Suppressor macrophage treated with lipopolysaccharide for 4 hours (primary cell): ENCODE results near the gene ZNF784.

Experiments
- DNase-seq: peaks from one replicate; pipeline ENCODE4 v3.0.0-alpha.2; 2020

ZNF784 gene

DNA sequence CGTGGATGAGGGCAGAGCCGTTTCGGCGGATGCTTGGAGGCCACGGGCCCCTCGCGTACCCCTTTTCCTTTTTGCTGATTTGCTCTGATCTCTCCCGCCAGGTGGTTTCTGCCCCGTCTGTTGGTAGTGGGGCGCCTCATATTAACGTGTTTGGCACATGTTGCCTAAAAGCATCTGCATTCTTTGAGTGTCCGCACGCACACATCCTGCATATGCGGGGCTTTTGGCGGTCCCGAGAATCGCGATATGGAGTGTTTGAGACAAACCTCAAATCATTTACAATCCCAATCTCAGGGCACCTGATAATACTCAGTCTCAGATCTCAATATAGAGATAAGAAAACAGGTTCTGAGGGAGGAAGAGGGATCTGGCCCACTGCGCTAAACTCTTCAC is 31.3 kb upstream of the ZNF784 start:
- DNase-seq = no peak

DNA sequence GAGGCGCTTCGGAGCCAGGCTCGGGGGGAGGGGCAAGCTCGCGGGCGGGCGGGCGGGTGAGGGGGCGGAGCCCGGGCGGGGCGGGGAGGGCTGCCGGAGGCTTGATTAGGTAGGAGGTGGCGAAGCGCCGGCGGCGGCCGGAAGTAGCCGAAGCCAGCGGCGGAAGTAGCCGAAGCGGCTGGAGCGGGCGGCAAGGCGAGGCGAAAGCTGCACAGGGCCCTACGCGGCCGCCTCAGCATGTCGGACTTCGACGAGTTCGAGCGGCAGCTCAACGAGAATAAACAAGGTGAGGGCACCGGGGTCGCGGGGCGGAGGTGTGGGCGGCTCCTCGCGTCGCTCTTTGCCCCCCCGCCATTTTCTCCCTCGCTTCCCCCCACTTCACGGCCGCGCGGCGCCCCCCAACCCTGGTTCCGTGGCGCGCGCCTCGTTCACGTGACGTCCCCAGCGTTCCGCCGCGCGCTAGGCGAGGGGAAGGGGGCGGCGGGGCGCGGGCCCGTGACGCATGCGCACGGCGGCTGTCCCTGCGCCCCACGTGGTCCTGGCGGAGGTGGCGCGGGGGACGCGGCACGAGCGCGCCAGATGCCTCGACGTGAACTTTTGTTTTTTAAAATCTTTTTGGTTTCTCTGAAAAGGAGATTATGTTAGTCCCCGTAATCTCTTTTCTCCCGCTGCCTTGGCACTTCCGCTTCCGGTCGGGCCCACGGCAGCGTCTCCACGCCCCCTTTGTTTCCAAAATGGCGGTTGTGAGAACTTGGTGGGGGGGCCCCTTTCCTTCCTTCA is 30.7 kb upstream of the ZNF784 start, which contains the start of gene U2AF2:
TSS of gene U2AF2 (plus strand) at position 168 of the 780 bp plus-strand sequence. CDS start at position 238, 70 bp downstream.
- DNase-seq = peak; percentile 98

DNA sequence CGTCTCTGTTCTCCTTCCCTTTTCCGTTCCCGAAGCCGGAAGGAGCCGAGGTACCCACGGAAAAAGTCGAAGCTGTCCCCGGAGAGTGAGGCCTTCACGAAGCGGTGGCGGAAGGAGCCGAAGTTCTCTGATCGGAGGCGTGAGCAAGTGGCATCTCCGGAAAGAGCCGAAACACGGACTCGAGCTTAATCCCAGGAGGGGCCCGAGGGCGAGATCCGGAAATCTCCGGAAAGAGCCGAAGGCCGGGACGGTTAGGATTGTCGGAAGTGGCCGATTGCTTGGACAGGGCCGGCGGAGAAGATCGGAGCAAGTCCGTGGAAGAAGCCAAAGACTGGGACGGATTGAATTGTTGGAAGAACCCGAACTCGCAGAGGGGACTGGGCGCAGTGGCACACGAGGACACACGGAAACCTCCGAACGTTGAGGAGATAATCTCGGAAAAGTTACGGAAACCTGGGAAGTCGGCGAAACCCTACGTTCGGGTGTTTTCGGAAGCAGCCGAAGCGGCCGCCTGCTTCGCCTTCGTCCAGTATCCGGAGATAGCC is 30.0 kb upstream of the ZNF784 start:
- peak; percentile 100 for DNase-seq

DNA sequence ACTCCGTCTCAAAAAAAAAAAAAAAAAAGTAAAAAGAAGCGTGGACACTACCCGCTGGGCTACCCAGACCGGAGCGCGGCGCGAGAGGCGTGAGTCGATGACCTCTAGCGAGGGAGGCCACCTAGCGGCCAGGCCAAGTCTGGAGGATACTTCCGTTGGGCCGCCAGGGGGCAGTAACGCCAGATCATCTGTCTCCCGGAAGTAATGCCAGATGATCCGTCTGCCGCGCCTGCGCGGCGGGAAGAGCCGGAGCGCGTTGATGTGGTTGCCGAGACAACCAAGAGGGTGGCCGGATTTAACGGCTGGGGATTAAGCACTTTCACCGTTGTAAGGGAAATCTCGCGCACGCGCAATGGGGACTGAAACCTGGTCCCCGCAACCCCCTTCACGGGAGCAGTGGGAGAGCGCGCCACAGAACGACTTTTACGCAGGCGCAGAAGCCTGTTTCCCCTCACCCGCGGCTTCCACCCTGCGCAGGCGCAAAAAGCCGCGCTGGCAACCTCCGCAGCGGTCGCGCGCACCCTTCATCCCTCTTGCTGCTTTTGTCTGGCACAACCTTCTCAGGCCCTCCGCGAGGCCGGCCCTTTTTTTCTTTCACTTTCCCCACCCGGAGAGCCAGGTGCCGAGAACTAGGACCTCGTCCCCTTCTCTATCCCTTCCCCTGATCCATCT is 29.4 kb upstream of the ZNF784 start:
- peak; percentile 98 for DNase-seq

DNA sequence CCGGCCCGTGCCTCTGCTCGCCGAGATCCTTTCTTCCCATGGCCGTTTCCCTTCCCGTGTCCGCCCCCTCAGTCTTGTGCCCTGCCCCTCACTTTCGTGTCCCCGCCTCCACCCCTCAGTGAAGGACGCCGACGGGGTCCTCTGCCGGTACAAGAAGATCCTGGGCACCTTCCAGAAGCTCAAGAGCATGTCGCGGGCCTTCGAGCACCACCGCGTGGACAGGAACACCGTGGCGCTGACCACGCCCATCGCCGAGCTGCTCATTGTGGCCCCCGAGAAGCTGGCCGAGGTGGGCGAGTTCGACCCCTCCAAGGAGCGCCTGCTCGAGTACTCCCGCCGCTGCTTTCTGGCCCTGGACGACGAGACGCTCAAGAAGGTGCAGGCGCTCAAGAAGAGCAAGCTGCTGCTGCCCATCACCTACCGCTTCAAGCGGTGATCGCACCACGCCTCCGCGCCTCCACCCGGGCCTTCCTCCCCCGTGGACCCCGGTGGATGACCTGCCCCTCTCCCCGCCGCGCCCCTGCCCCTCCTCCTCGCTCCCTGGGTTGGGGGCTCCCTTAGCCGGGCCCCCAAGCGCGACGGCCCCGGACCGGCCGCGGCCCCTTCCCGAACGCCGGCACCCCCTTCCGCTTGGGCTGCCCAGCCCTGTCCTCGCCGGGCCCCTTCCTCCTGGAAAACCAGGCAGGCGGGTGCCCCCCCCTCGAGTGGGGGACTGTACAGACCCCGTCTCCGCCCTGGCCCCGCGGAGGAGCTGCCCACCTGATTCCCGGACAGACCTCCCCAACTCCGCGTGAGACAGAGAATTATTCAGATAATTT is 28.2 kb upstream of the ZNF784 start:
- no peak for DNase-seq

DNA sequence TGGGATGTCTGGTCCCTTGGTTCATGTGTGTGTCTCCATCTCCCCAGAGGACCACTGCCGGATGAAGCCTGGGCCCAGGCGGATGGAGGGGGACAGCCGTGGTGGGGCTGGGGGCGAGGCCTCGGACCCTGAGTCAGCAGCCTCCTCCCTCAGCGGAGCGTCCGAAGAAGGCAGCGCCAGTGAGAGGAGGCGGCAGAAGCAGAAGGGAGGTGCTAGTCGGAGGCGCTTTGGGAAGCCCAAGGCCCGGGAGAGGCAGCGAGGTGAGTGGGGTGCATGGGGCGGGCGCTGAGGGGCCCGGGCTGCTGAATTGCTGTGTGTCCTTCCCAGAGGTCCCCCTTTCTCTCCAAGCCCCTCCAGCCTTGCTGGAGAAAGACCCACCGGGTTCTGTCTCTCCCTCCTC is 26.9 kb upstream of the ZNF784 start:
- no peak for DNase-seq

DNA sequence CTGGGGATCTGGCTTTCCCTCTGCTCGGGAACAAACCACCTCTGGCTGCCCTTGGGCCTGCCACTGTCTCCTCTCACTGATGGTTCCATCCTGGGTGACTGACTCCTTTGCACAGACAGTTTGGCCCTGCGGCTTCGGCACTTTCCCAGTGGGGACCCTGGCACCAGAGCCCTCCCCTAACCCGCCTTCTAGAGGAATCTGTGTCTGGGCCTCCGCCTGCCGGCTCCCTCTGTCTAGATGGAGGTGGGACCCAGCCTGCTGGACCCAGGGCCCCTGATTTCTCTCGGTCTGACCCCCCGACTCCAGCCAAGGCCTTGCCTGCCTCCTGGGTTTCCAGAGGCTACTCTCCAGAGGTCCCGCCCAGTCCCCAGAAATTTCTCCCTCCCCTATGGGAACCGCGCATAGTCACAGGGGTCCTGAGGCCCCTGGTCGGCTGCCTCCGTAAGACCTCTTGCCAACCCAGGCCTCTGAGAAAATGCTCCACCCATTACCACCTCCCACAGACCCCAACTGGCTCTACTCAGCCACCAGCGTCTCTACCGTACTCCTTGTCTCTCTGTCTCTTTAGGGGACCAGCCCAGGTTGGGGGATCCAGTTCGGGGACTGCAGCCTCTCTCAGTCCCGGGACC is 26.4 kb upstream of the ZNF784 start:
- no peak for DNase-seq

DNA sequence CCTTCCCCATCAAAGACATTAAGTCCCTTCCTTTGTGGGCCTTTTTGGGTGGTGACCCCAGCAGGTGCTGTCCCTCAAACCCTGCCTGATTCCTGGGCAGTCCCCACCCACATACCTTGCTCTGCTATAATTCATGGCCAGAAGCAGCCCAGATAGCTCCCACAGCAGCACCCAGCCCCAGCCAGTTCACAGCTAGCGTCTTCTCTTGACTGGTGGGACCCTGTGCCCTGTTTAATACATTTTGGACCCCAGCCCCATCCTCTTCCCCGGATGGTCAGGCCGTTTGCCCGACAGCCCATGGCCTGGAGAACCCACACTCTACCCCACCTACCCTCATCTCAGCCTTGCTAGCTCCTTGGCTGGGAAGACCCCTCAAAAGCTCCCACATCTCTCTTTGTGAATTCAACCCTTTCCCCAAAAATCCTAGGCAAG is 25.8 kb upstream of the ZNF784 start:
- DNase-seq = no peak

DNA sequence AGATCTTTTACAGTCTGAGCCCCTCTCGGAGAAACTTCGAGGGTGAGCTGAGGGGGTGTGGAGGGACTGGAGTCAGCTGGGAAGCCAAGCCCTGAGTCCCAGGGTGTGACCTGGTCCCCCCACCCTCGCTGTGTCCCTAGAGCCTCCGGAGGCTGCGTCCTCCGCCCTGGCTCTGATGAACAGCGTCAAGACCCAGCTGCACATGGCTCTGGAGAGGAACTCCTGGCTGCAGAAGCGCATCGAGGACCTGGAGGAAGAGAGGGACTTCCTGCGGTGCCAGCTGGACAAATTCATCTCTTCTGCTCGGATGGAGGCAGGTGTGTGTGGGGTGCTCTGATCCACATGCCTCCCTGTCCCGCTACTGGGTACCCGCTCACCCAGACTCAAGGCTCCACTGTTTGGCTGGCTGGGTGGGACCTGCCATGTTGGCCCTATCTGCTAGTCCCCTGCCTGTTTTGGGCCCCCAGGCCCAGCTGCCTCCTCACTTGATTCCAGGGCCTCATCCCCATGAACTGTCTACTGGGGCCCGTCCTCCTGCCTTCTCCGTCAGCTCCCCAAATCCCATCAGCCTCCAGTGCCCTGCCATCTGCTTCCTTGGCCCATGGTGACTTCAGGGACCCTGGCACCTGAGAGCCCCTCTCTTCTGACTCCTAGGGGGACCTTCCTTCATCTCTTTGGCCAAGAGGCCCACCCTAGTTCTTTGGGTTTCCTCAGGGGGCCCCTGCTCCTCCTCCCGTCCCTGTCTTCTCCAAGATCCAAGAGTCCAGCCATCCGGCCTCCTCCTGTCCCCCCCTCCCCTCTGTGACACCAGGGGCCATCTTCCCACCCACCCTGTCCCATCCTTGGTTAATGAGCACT is 25.1 kb upstream of the ZNF784 start:
- DNase-seq = no peak

DNA sequence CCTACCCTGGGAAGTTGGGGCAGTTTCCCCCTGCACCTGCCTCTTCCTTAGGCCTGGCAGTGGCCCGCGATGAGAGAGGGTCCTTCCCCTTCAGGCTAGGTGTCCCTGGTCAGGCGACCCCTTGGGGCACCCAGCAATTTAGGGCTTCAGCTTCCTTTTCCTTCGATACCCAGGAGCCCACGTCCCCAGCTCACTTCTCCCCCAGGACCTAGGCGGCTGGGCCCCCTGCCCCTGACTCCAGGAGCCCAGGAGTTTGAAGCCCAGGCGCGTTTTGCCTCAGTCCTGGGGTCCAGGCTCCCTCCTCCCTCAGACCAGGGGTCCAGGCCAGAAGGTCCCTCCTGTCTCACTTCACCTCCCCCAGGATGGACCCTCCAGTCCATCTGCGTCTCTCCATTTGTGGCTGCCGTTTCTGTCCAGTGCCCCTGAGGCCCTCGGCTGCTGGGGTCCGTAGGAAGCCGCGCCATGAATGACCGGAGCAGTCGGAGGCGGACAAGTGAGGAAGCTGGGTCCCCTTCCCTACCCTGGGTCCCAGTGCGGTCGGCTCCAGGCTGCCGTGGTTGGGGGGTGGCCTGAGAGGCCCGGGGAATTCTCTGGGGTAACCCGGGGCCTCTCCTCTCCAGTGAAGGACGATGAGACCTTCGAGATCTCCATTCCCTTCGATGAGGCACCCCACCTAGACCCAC is 24.4 kb upstream of the ZNF784 start:
- no peak for DNase-seq

DNA sequence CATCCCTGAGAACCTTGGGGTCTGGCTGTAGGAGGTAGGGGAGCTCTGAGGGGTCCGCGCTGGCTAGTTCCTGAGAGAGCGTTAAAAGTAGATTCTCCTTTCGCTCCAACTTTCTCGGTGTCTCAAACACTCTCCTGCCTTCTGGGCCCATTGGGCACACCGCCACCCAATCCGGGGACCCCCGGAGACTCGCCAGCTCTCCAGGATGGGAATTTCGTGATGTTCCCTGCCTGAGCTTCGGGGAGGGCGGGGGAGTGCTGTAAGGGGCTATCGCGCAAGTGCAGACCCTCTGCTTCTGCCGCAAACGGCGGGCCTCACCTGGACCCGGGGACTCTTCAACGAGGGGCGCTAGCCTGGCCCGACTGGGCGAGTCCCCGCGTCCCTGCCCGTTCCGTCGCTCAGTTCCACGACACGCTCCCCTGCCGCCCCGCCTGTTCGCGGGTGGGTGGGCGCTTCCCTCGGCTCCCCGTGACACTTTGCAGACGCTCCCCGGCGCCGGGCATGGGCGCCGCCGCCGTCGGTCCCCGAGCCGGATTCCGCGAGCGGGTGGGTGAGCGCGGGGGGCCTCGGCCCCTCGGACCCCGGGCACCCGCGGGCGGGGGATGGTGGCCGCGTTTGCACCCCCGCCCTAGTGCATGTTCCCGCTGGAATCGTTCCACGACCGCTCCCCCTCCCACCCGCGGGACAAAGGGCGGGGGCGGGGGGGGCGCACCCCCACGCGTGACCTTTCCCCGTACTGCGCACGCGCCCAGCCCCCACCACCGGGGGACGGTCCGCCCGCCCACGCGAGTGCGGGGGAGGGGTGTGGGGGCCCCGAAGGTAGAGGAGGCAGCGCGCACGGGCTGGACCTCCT is 23.6 kb upstream of the ZNF784 start, which contains the start of gene CCDC106:
TSS of gene CCDC106 (plus strand) at position 481 of the 853 bp plus-strand sequence. CDS start 835 bp downstream, outside the sequence.
- peak; percentile 49 for DNase-seq

DNA sequence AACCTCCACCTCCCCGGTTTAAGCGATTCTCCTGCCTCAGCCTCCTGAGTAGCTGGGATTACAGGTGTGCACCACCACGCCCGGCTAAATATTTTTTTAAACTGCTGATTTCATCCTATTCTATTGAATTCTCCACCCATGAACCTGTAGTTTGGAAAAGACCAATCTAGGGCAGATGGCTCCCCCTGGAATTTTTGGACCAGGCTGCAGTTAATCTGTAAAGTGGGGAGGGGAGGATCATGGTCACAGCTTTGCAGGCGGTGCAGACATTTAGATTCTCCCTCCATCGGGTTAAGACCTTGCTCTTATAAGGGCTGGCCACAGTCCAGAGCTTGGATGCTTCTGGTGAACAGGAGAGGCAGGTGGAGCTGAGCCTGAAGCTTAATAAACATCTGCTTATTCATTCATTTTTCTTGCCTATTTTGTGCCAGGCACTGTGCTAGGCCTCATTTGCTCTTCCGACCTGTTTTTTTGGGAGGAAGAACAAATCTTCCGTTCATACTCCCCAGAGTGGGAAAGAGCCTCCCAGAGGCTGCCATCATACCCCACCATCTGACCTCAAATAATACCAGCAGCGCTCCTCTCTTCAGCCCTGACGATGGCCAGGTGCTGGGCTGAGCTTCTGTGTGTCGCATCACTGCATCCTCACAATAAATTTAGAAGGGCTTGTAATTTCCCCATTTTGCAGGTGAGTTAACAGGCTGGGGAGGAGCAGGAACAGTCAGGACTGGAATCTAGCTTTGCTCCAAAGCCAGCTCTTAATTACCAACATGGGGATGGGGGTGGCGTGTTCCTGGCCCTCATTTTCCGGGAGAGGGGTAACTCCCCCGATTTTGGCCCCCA is 22.7 kb upstream of the ZNF784 start:
- no peak for DNase-seq

DNA sequence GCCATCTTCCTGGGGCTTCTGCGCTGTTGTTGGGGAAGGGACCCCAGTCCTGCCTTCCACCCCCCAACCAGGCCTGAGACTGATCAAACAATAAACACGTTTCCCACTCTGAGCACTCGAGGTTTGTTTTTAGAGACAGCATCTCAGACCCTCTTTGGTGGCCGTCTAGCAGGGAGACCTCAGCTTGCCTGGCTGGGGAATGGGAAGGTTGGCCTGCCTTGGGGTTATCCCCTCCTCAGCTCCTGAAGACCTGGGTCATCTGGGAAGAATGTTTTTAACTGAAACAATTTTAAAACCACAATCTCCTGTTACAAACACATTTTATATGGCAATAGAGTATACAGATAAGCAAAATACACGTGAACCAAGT is 21.1 kb upstream of the ZNF784 start:
- DNase-seq = no peak

DNA sequence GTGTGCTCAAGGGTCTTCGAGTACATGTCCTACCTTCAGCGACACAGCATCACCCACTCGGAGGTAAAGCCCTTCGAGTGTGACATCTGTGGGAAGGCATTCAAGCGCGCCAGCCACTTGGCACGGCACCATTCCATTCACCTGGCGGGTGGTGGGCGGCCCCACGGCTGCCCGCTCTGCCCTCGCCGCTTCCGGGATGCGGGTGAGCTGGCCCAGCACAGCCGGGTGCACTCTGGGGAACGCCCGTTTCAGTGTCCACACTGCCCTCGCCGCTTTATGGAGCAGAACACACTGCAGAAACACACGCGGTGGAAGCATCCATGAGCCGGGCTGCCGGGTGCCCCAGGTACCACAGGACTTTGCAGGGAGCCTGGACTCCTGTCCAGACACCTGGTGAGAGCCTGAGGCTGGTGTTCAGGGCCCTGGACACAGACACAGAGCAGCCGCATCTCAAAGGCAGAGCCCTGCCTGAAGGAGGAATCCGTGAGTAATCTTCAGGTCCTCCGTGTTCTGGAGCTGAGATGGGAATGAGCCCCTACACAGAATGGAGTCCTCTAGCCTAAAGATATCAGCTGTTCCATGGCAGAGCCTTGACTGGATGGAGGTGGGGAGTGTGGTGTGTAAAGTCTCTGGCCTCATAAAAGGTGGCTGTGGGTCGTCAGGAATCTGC is 20.6 kb upstream of the ZNF784 start:
- no peak for DNase-seq

DNA sequence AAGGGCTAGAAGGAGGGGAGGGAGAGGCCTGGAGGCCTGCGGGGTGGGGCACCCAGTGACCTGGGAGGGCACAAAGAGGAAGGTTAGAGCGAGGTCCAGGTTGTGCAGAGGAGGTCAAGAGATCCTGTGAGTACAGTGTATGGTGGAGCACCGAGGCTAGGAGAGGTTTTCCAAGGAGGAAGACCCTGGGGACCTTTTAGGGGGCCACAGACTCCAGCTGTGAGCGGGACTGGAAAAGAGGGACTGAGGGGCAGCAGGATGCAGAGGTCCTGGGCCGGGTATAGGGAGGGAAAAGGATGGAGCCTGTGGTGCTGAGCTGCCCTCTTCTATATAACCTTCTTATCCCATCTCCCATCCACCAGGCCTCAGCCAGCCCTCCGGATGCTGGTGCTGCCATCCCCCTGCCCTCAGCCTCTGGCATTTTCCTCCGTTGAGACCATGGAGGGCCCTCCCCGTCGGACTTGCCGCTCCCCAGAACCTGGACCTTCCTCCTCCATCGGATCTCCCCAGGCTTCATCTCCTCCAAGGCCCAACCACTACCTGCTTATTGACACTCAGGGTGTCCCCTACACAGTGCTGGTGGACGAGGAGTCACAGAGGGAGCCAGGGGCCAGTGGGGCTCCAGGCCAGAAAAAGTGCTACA is 19.9 kb upstream of the ZNF784 start:
- DNase-seq = no peak

DNA sequence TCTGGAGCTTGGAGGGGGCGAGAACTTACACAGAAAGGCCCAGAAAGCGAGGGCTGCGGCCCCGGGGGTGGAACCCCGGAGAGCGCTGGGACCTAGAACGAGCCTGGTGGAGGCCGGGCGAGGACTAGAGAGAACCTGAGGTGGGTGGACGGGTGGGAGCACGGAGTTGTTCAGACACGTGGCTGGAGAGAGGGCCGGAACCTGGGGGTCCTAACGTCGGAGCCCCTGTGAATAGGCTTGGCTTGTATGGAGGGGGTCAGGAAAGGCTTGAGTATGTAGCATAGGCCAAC is 19.5 kb upstream of the ZNF784 start:
- DNase-seq = no peak

DNA sequence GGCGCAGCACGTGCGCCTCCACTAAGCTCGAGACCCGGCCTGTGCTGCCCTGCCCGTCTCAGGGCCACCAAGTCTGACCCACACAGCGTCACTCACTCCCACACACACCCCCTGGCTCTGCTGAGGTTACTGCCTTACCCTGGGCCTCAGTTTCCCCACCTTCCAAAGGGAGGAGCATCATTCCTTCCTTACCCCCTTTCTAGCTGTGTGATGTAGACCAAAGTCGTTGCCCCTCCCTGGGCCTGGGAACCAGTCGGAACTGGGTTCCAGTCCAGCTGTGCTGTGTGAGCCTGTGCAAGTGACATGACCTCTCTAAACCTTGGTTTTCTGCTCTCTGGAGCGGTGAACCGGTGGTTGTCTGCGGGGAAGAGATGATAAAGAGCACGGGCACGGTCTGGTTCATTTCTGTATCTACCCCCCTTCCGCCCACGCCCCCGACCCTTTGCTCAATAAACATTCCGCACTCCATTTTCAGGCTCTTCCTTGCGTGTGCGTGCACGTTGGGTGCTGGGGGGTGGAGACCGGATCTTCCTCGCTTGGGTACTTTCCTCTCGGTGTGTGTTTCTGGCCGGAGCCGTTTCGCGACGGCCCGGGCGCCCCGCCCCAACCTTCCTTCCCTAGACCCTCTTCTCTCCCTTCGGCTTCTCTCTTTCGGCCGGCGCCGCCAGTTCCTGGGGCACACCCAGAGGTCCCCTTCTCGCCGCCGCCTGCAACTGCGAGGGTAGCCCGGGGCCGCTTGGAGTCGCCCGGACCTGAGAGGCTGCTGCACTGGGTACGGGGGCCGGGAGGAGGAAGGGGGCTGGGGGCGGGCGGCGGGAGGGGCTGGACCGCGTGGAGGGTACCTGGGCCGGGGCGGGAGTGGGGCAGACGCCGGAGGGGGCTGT is 18.9 kb upstream of the ZNF784 start, which contains the start of gene ZNF581:
TSS of gene ZNF581 (plus strand) at position 647 of the 884 bp plus-strand sequence. CDS start 923 bp downstream, outside the sequence.
- DNase-seq = peak; percentile 78
